Neural cell (in vitro differentiated cells): Measurements from ENCODE around the gene CUX1. TPM values are rescaled to one million over a fixed set of nuclear protein-coding genes. Genes with fewer than 3 reads are reported as not detected.

Experiments used
- H2AFZ ChIP-seq: fragments of 200-600, 300-800 bp; sonication (generic), shearing (Covaris generic); 2 replicates; pipeline ENCODE4 v1.6.0; 2014; ENCODE audit warnings: low read depth, mild to moderate bottlenecking, antibody characterized with exemption, low read length, moderate library complexity
- H3F3A ChIP-seq: fragments of 200-600 bp; shearing (Covaris generic); 2 replicates; pipeline ENCODE4 v1.6.1; 2016; ENCODE audit warnings: mild to moderate bottlenecking, moderate library complexity, mixed read lengths, antibody characterized with exemption, low read length; ENCODE audit not compliant: insufficient read depth, poor library complexity, severe bottlenecking
- H3K27ac ChIP-seq: fragments of 200-600, 300-800 bp; sonication (generic), shearing (Covaris generic); 2 replicates; pipeline ENCODE4 v1.5.1; 2014; ENCODE audit warnings: mild to moderate bottlenecking, low read length, moderate library complexity
- H3K27me3 ChIP-seq: fragments of 300-800, 200-600 bp; sonication (generic), shearing (Covaris generic); 2 replicates; pipeline ENCODE4 v1.6.0; 2014; ENCODE audit warnings: mild to moderate bottlenecking, low read depth, low read length, moderate library complexity; ENCODE audit not compliant: insufficient read depth
- H3K36me3 ChIP-seq: fragments of 300-800, 200-600 bp; sonication (generic), shearing (Covaris generic); 2 replicates; pipeline ENCODE4 v1.5.1; 2014; ENCODE audit warnings: mild to moderate bottlenecking, antibody characterized with exemption, low read length, moderate library complexity; ENCODE audit not compliant: insufficient read depth
- H3K4me2 ChIP-seq: fragments of 300-800, 200-600 bp; sonication (generic), shearing (Covaris generic); 2 replicates; pipeline ENCODE4 v1.6.0; 2014; ENCODE audit warnings: mild to moderate bottlenecking, low read length
- H3K4me3 ChIP-seq: fragments of 300-800, 200-600 bp; sonication (generic), shearing (Covaris generic); 2 replicates; pipeline ENCODE4 v1.5.1; 2014; ENCODE audit warnings: mild to moderate bottlenecking, low read length, moderate library complexity
- H3K79me2 ChIP-seq: fragments of 200-600 bp; shearing (Covaris generic); replicated peaks from 2 replicates; pipeline ENCODE4 v1.6.0; 2014; ENCODE audit warnings: mild to moderate bottlenecking, low read length, moderate library complexity; ENCODE audit not compliant: insufficient read depth
- H3K9ac ChIP-seq: fragments of 300-800, 200-600 bp; sonication (generic), shearing (Covaris generic); 2 replicates; pipeline ENCODE4 v1.6.1; 2016; ENCODE audit warnings: mild to moderate bottlenecking, low read length, mixed read lengths
- H3K9me2 ChIP-seq: fragments of 200-600 bp; shearing (Covaris generic); 2 replicates; pipeline ENCODE4 v1.6.1; 2016; ENCODE audit warnings: mild to moderate bottlenecking, low read length, mixed read lengths; ENCODE audit not compliant: insufficient read depth
- H3K9me3 ChIP-seq: fragments of 200-600, 300-800 bp; sonication (generic), shearing (Covaris generic); 2 replicates; pipeline ENCODE4 v1.6.1; 2016; ENCODE audit warnings: mild to moderate bottlenecking, mixed run types, low read length, moderate library complexity, mixed read lengths
- H4K20me1 ChIP-seq: fragments of 200-600 bp; shearing (Covaris generic); 2 replicates; pipeline ENCODE4 v1.6.1; 2016; ENCODE audit warnings: mild to moderate bottlenecking, mixed run types; ENCODE audit not compliant: insufficient read depth
- EP300 ChIP-seq: fragments of 450-650 bp; conservative IDR thresholded peaks from 2 replicates; pipeline ENCODE4 v1.6.1; 2014; ENCODE audit warnings: antibody characterized with exemption, mild to moderate bottlenecking, moderate library complexity; ENCODE audit not compliant: poor library complexity, severe bottlenecking
- EZH2 ChIP-seq: fragments of 200-600, 300-800 bp; shearing (Covaris generic), sonication (generic); IDR thresholded peaks from 2 replicates; pipeline ENCODE4 v1.6.1; 2014; ENCODE audit warnings: antibody characterized with exemption, low read length, borderline replicate concordance, mild to moderate bottlenecking; ENCODE audit not compliant: insufficient read depth, poor library complexity, severe bottlenecking
- MXI1 ChIP-seq: fragments of 450-650 bp; conservative IDR thresholded peaks from 2 replicates; pipeline ENCODE4 v1.6.1; 2014; ENCODE audit warnings: antibody characterized with exemption, mild to moderate bottlenecking; ENCODE audit not compliant: poor library complexity, severe bottlenecking
- POLR2AphosphoS5 ChIP-seq: IDR thresholded peaks from 2 replicates; pipeline ENCODE4 v1.6.1; 2012
- RAD21 ChIP-seq: fragments of 450-650 bp; conservative IDR thresholded peaks from 2 replicates; pipeline ENCODE4 v1.6.1; 2014; ENCODE audit warnings: antibody characterized with exemption, mild to moderate bottlenecking, moderate library complexity
- SMC3 ChIP-seq: fragments of 450-650 bp; conservative IDR thresholded peaks from 2 replicates; pipeline ENCODE4 v1.6.1; 2014; ENCODE audit warnings: antibody characterized with exemption, mild to moderate bottlenecking, moderate library complexity; ENCODE audit not compliant: poor library complexity
- TAF1 ChIP-seq: IDR thresholded peaks from 2 replicates; pipeline ENCODE4 v1.6.1; 2012; ENCODE audit warnings: low read depth
- polyA plus RNA-seq: library from polyadenylated mRNA; depleted of rRNA; stranded (reverse); fragments of >200 nt; gene quantifications from 2 replicates; pipeline ENCODE4 v1.2.3, GENCODE V29; 2014
- TF ChIP-seq, protein P1 (sequence below): fragments of 450-650 bp; IDR thresholded peaks from 2 replicates; pipeline ENCODE4 v1.5.1; 2014; ENCODE audit warnings: antibody characterized with exemption, mild to moderate bottlenecking, moderate library complexity; ENCODE audit not compliant: poor library complexity, severe bottlenecking
- TF ChIP-seq, protein P2 (sequence below): IDR thresholded peaks from 2 replicates; pipeline ENCODE4 v1.6.1; 2012; ENCODE audit warnings: borderline replicate concordance

Gene CUX1
- polyA plus RNA-seq, 1 donor from 2014 or later: 26.6 TPM

DNA sequence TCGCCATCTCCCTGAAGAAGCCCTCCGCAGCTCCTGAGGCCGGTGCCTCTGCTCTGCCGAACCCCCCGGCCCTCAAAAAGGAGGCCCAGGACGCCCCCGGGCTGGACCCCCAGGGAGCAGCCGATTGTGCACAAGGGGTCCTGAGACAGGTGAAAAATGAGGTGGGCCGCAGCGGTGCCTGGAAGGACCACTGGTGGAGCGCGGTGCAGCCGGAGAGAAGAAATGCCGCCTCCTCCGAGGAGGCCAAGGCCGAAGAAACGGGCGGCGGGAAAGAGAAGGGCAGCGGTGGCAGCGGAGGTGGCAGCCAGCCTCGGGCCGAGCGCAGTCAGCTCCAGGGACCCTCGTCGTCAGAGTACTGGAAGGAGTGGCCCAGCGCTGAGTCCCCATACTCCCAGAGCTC is 384.1 kb downstream of the CUX1 start:
- H3K79me2 ChIP-seq: no peaks in the 10 kb centered on the region
- no peak overlapping the region for H3K4me2 ChIP-seq
- TF ChIP-seq POLR2AphosphoS5: no peak
- TF ChIP-seq, protein P1, sequence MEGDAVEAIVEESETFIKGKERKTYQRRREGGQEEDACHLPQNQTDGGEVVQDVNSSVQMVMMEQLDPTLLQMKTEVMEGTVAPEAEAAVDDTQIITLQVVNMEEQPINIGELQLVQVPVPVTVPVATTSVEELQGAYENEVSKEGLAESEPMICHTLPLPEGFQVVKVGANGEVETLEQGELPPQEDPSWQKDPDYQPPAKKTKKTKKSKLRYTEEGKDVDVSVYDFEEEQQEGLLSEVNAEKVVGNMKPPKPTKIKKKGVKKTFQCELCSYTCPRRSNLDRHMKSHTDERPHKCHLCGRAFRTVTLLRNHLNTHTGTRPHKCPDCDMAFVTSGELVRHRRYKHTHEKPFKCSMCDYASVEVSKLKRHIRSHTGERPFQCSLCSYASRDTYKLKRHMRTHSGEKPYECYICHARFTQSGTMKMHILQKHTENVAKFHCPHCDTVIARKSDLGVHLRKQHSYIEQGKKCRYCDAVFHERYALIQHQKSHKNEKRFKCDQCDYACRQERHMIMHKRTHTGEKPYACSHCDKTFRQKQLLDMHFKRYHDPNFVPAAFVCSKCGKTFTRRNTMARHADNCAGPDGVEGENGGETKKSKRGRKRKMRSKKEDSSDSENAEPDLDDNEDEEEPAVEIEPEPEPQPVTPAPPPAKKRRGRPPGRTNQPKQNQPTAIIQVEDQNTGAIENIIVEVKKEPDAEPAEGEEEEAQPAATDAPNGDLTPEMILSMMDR: no peak
- TF ChIP-seq EZH2: no peak
- no peak for TF ChIP-seq EP300
- no peak for TF ChIP-seq RAD21
- no peak for TF ChIP-seq MXI1
- TF ChIP-seq SMC3: no peak
- TF ChIP-seq TAF1: no peak
- TF ChIP-seq, protein P2, sequence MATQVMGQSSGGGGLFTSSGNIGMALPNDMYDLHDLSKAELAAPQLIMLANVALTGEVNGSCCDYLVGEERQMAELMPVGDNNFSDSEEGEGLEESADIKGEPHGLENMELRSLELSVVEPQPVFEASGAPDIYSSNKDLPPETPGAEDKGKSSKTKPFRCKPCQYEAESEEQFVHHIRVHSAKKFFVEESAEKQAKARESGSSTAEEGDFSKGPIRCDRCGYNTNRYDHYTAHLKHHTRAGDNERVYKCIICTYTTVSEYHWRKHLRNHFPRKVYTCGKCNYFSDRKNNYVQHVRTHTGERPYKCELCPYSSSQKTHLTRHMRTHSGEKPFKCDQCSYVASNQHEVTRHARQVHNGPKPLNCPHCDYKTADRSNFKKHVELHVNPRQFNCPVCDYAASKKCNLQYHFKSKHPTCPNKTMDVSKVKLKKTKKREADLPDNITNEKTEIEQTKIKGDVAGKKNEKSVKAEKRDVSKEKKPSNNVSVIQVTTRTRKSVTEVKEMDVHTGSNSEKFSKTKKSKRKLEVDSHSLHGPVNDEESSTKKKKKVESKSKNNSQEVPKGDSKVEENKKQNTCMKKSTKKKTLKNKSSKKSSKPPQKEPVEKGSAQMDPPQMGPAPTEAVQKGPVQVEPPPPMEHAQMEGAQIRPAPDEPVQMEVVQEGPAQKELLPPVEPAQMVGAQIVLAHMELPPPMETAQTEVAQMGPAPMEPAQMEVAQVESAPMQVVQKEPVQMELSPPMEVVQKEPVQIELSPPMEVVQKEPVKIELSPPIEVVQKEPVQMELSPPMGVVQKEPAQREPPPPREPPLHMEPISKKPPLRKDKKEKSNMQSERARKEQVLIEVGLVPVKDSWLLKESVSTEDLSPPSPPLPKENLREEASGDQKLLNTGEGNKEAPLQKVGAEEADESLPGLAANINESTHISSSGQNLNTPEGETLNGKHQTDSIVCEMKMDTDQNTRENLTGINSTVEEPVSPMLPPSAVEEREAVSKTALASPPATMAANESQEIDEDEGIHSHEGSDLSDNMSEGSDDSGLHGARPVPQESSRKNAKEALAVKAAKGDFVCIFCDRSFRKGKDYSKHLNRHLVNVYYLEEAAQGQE: no peak
- H3K9me2 ChIP-seq: no peaks in the 10 kb centered on the region
- H3K9ac ChIP-seq: no peak overlapping the region
- H3K9me3 ChIP-seq: no peaks in the 10 kb centered on the region
- H3K36me3 ChIP-seq: no peaks in the 10 kb centered on the region
- H3F3A ChIP-seq: no peaks in the 10 kb centered on the region
- H4K20me1 ChIP-seq: no peaks in the 10 kb centered on the region
- no peaks in the 10 kb centered on the region for H3K27me3 ChIP-seq
- no peak overlapping the region for H3K27ac ChIP-seq
- no peak overlapping the region for H2AFZ ChIP-seq
- no peak overlapping the region for H3K4me3 ChIP-seq

DNA sequence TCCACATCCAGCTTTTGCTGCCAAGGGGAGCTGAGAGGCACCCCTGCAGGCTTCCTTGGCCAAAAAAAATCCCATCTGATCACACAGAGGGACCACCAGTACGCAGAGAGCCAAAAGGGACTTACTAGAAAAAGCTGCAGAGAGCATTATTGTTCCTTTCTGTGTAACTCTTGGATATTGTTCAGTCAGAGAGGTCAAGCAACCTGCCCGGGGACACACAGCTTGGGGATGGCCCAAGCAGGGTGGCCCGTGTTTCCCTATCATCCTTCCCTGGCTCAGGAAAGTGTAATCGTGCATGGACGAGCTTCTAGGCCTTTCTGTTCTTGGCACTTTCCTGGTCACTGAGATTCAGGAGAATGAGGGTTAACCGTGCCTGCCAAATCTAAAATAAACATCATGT is 385.1 kb downstream of the CUX1 start:
- Histone ChIP-seq H3F3A (no peaks in the 10 kb centered on the region), H3K36me3 (no peaks in the 10 kb centered on the region), H2AFZ (no peak overlapping the region), H3K9me3 (no peaks in the 10 kb centered on the region), H3K4me3 (no peak overlapping the region), H3K27ac (no peak overlapping the region), H4K20me1 (no peaks in the 10 kb centered on the region), H3K9me2 (no peaks in the 10 kb centered on the region), H3K79me2 (no peaks in the 10 kb centered on the region), H3K9ac (no peak overlapping the region), H3K4me2 (no peak overlapping the region), H3K27me3 (no peaks in the 10 kb centered on the region)
- TF ChIP-seq EZH2 (no peak), TAF1 (no peak), SMC3 (no peak), EP300 (no peak)
- TF ChIP-seq, protein P1: no peak
